ENCODE results near the gene GRK5.

DNA sequence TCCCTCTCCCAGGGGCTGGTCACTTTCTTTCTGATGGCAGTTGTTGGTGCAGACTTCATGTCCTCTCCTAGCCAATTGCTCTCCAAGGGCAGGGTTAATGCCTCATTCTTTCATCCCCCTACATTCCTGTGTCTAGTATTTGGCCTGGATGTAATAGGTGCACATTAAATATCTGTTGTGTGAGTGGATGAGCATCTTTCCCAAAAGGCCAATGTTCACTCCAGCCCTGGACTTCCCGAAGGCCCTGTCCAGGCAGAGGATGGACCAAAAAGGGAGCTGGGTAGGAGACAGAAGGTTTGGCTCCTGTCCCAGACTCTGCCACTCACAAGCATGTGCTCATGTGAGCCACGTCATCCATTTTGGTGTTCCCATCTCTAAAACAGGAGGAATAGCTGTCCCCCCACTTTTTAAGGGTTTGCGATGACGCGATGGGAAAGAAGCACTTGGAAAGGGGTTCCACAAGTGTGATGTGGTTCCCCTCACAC, 287.7 kb downstream of the GRK5 start:
- TF ChIP-seq, protein P1, sequence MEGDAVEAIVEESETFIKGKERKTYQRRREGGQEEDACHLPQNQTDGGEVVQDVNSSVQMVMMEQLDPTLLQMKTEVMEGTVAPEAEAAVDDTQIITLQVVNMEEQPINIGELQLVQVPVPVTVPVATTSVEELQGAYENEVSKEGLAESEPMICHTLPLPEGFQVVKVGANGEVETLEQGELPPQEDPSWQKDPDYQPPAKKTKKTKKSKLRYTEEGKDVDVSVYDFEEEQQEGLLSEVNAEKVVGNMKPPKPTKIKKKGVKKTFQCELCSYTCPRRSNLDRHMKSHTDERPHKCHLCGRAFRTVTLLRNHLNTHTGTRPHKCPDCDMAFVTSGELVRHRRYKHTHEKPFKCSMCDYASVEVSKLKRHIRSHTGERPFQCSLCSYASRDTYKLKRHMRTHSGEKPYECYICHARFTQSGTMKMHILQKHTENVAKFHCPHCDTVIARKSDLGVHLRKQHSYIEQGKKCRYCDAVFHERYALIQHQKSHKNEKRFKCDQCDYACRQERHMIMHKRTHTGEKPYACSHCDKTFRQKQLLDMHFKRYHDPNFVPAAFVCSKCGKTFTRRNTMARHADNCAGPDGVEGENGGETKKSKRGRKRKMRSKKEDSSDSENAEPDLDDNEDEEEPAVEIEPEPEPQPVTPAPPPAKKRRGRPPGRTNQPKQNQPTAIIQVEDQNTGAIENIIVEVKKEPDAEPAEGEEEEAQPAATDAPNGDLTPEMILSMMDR (IDR thresholded peaks at IDR 0.05) = no peak
- no peak for TF ChIP-seq POLR2A (IDR thresholded peaks at IDR 0.05)

Measured in tibial nerve (tissue), 3 donors.